Transverse colon (tissue), 4 donors: ENCODE results near the gene PPIL3. TPM values are rescaled to one million over a fixed set of nuclear protein-coding genes. Genes with fewer than 3 reads are reported as not detected.

ENCODE experiments used
- DNase-seq: peaks from one replicate; pipeline ENCODE4 v3.0.0-alpha.2; 2019
- H3K27ac ChIP-seq, 4 donors: fragments of 200-600 bp; sonication (generic); 2 replicates each; pipeline ENCODE4 v1.5.1; 2016 to 2018; ENCODE audit warnings: inconsistent platforms in 4 of 4
- H3K27me3 ChIP-seq: fragments of 200-600 bp; sonication (generic); 2 replicates; pipeline ENCODE4 v1.5.1; 2017; ENCODE audit warnings: inconsistent platforms
- H3K36me3 ChIP-seq, 4 donors: fragments of 200-600 bp; sonication (generic); 2 replicates each; pipeline ENCODE4 v1.5.1; 2017 to 2019; ENCODE audit warnings: inconsistent platforms in 4 of 4
- H3K4me1 ChIP-seq, 4 donors: fragments of 200-600 bp; sonication (generic); 2 replicates each; pipeline ENCODE4 v1.5.1; 2017 to 2020; ENCODE audit warnings: inconsistent platforms in 4 of 4
- H3K4me3 ChIP-seq, 4 donors: fragments of 200-600 bp; sonication (generic); 1 replicate in 1 of 4; 2 replicates in 3 of 4; pipeline versions ENCODE4 v1.5.1 to v1.6.1; 2017 to 2019; ENCODE audit warnings: inconsistent platforms in 4 of 4
- H3K9me3 ChIP-seq, 2 donors: fragments of 200-600 bp; sonication (generic); 2 replicates each; pipeline ENCODE4 v1.5.1; 2017 to 2019; ENCODE audit warnings: inconsistent platforms in 2 of 2
- CTCF ChIP-seq, 5 experiments: fragments of 200-600 bp in 3 of 5; fragments of 450-650 bp in 2 of 5; sonication (generic) in 3 of 5; IDR thresholded peaks; 1 replicate in 2 of 5; 2 replicates in 3 of 5; pipeline ENCODE4 v1.5.1; 2016 to 2017; ENCODE audit warnings: antibody characterized with exemption in 5 of 5, inconsistent platforms in 3 of 5, mild to moderate bottlenecking in 2 of 5, moderate library complexity in 1 of 5
- EP300 ChIP-seq: sonication (generic); formaldehyde crosslinking; IDR thresholded peaks from one replicate; pipeline ENCODE4 v1.6.1; 2017; ENCODE audit warnings: antibody characterized with exemption, low read depth
- POLR2A ChIP-seq: fragments of 450-650 bp; IDR thresholded peaks from one replicate; pipeline ENCODE4 v1.6.1; 2016; ENCODE audit warnings: antibody characterized with exemption, mild to moderate bottlenecking, moderate library complexity
- POLR2AphosphoS5 ChIP-seq, 3 donors: sonication (generic); formaldehyde crosslinking; IDR thresholded peaks; one replicate each; pipeline ENCODE4 v1.6.1; 2016; ENCODE audit warnings: antibody characterized with exemption in 3 of 3
- WGBS, 2 donors: methylation state at CpG; one replicate each; pipeline ENCODE4 v1.1.5; 2018; ENCODE audit warnings: low coverage in 1 of 2; 5-methylcytosine and 5-hydroxymethylcytosine counted together
- in situ Hi-C, 4 donors: fragments of 200-750 bp; cut with MboI; loops; one replicate each; pipeline versions ENCODE4 v1.15.0 to v1.15.1; 2017; ENCODE audit warnings: low sequenced_read_pairs in 3 of 4, low pct_ligation_motif_present in 1 of 4, low pct_unique_long_range_greater_than_20kb in 1 of 4
- intact Hi-C: fragments of 100-400 bp; cut with DNase I; formaldehyde crosslinking; loops from one replicate; pipeline ENCODE4 v1.15.1; 2023; ENCODE audit warnings: low total_unique reads
- small RNA-seq, 4 donors: library from RNA; depleted of rRNA; stranded (forward); fragments of <200 nt; gene quantifications; one replicate each; pipeline ENCODE3, GENCODE V24; 2016
- total RNA-seq, 4 donors: library from RNA; depleted of rRNA; stranded (reverse); fragments of >200 nt; gene quantifications; one replicate each; pipeline ENCODE4 v1.1.0, GENCODE V29; 2016

Gene PPIL3
- total RNA-seq, 4 donors from 2014 or later: 16.8 to 18.4 (median 17.7) TPM

- peaks cover 0 to 5% (median 0%) of the 10 kb centered on the region in 4 donors for H3K4me1 ChIP-seq
- no peaks in the 10 kb centered on the region for H3K9me3 ChIP-seq
- 67 to 76% methylated on average over 8 to 9 of the region's 9 CpGs for WGBS, 2 donors
- intact Hi-C loops (no loop called here), in situ Hi-C loops (no loop called here)
- no peak for TF ChIP-seq POLR2A
- no peak for TF ChIP-seq EP300
- TF ChIP-seq CTCF (IDR thresholded peaks at IDR 0.05): no peak
- no peak for TF ChIP-seq POLR2AphosphoS5 (IDR thresholded peaks at IDR 0.05)
- peak; percentile 40 for DNase-seq
- H3K27ac ChIP-seq: no peak overlapping the region
- no peaks in the 10 kb centered on the region for H3K36me3 ChIP-seq
- no peak overlapping the region for H3K4me3 ChIP-seq
- no peaks in the 10 kb centered on the region for H3K27me3 ChIP-seq
Measured at GRCh38 chr2:200828572-200829257, 60.2 kb downstream of the PPIL3 start.

DNA sequence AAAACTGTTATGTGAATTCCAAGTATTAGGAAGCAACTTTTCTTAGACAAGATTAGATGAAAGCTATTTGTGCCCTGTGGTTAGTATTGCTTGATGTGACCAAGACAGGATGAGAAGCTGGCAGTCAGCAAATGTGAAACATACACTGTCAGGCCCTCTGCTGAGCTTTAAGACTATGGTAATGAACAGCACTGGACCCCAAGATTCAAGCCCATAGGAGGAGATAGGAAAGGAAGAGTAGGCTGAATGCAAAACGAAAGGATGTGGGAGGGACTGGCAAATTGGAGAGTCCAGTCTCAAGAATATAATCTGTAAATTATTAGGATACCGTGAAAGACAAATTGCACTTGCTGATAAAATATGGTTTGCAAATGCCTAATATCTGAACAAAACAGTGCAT lies 60.8 kb downstream of the PPIL3 start:
- TF ChIP-seq POLR2AphosphoS5 (IDR thresholded peaks at IDR 0.05) (no peak), CTCF (IDR thresholded peaks at IDR 0.05) (no peak), EP300 (no peak), POLR2A (no peak)
- Histone ChIP-seq H3K27me3 (no peaks in the 10 kb centered on the region), H3K4me1 (peaks cover 0 to 5% (median 0%) of the 10 kb centered on the region in 4 donors), H3K27ac (no peak overlapping the region), H3K36me3 (no peaks in the 10 kb centered on the region), H3K9me3 (no peaks in the 10 kb centered on the region), H3K4me3 (no peak overlapping the region)
- WGBS, 2 donors: 85 to 90% methylated on average over 2 of the region's 2 CpGs
- DNase-seq: no peak
- in situ Hi-C loops: no loop called here
- intact Hi-C loops: no loop called here

- TF ChIP-seq POLR2A (no peak), CTCF (IDR thresholded peaks at IDR 0.05) (no peak), POLR2AphosphoS5 (IDR thresholded peaks at IDR 0.05) (no peak), EP300 (no peak)
- Histone ChIP-seq H3K4me3 (no peak overlapping the region), H3K9me3 (no peaks in the 10 kb centered on the region), H3K4me1 (no peaks in the 10 kb centered on the region), H3K27ac (no peak overlapping the region), H3K27me3 (no peaks in the 10 kb centered on the region), H3K36me3 (peaks cover 0 to 52% (median 26%) of the 10 kb centered on the region in 4 donors)
- in situ Hi-C loops: loop anchor here in 1 of 4 donors (25.0 kb wide), 1 partner anchor 109 kb away; no protein-coding TSS in a partner anchor
- intact Hi-C loops: no loop called here
- 89 to 94% methylated on average over 4 to 6 of the region's 6 CpGs for WGBS, 2 donors
- DNase-seq: no peak
Measured at GRCh38 chr2:200821686-200822245, 67.1 kb downstream of the PPIL3 start.

Small RNAs within 50 kb of the gene (small RNA-seq; reads per million reads assigned to genes)
- gene RF00019: 0 reads per million in 4 donors
- 0 reads per million in 4 donors for gene RNA5SP115
- gene RNU6-312P: 0 reads per million in 4 donors
- gene RNU6-31P: 0 to 0.28 (median 0.12) reads per million in 4 donors
- 0 reads per million in 4 donors for gene RNU6-762P

Other genes with a start within 250 kb of the PPIL3 start
- gene BZW1, start 77.2 kb downstream of the PPIL3 start, total RNA-seq: 100 to 1,000 TPM in 2 of 4 donors, 10 to 100 TPM in 2; 17.1 to 167 (median 110) TPM
- gene CLK1, start 24.4 kb downstream of the PPIL3 start, total RNA-seq: 100 to 1,000 TPM; 115 to 231 (median 127) TPM
- 10 to 100 TPM; 14.5 to 26.6 (median 21.5) TPM for gene NIF3L1, start 294 bp upstream of the PPIL3 start, total RNA-seq
- gene ORC2, start 74.6 kb upstream of the PPIL3 start, total RNA-seq: 10 to 100 TPM; 15.1 to 30.5 (median 20.8) TPM
- gene HYCC2, start 182.6 kb upstream of the PPIL3 start, total RNA-seq: 100 to 1,000 TPM in 1 of 4 donors, 10 to 100 TPM in 3; 23.9 to 104 (median 35.8) TPM
- gene NDUFB3, start 182.9 kb upstream of the PPIL3 start, total RNA-seq: 100 to 1,000 TPM in 1 of 4 donors, 10 to 100 TPM in 1, 1 to 10 TPM in 2; 2.2 to 111 (median 44.9) TPM
- gene CFLAR, start 227.1 kb upstream of the PPIL3 start, total RNA-seq: 100 to 1,000 TPM; 148 to 449 (median 323) TPM